ENCODE measurements around the gene PACRG.

The PACRG gene

DNA sequence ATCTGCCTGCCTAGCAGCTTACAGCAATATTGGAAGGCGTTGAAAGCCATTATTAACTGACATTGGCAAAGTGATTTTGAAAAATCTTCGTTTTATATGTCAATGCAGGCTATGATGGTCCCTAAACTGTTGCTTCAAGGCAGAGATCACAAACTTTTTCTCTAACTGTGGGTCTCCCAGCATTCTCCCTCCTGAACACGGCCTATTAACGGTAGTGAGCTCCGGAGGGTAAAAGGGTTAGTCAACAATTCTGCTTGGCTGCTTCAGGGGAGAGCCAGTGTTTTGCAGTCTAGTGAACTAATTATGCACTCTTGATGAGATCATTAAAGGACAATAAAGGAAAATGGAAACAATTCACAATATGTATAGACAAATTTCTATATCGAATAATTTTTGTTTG is 424.9 kb downstream of the PACRG start:
- DNase-seq: no peak

DNA sequence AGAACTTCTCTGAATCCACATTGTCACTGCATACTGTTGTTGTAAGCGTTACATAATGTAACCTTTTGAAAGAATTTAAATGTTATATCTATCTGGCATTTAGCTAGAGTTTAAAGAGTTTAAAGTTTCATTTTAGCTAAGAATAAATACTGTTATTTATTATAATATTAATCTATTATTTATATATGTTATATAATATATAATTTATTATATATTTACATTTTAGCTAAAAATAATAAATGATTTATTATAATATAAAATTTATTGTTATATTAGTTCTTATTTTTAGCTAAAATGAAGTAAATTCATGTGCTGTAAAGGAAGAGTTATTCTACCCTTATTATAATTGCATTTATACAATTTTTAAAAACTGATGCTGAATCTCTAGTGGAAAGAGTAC is 431.3 kb downstream of the PACRG start:
- DNase-seq: no peak

DNA sequence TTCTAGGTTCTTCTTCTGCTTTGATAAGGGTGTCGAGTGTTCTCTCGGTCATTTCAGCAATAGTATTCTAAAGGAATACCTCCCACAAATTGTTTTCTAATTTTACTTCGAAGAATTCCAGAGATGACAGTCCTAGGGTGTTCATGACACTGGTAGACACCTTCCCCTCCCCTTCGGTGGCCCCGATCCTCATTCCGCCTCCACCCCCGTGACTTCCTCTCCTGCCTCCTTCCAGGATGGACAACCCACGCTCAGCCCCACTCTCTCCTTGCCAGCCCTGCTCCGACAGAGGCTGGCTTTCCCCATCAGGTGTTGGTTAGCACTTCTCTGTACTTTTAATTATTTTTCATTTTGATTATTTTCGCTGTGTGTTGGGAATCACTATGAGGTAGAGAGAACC is 431.9 kb downstream of the PACRG start:
- no peak for DNase-seq

DNA sequence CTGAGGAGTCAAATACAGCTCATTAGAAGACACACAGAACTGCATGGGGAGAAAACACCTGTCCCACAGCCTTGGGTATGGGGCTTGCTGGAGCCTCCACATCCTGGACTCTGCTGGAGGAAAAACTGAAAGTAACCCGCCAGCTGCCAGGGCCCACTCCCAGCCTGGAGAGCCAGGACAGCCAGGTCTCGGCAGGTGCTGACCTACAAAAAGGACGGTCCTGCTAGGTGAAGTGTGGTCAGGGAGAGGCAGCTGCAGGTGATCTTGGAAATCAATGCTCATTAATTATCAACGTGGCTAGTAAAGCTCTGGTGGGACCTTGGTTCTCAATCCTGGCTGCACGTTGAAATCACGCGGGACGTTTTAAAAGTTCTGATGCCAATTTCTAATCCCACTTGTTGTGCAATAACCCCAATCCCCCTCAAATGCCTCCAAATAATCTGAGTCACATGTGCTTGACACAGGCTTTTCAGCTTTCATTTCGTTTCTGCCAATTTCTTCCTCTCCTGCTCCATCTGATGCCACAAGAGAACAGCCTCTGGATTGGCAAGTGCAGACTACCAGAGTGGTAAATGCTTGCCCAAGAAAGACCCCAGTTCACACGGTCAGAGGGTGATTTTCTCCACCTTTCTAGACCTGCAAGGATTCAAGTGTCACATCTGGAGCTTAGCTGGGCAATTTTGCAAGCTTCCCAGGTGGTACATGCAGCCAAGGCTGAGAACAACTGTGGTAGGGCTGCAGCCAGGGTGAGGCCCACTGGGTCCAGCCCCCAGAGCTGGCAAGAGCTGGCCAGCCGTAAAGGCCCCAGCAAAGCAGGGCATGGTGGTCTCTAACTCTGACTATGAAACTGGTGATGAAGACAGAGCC is 434.5 kb downstream of the PACRG start:
- no peak for DNase-seq

DNA sequence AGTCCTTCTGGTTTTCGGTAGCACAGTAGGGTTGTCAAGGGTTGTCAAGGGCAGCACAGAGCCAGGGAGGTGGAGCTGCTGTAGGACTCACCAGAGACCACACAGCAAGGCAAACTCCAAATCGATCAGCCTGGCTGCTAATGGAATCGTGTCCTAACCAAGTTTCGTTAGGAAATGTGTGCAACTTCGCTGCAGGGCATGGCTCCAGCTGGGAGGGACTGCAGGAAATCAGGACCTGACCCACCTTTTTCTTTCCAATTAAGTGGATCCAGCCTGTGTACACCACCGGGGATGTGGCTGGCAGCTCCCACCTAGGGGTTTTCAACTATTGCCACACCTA is 435.1 kb downstream of the PACRG start:
- DNase-seq: no peak

DNA sequence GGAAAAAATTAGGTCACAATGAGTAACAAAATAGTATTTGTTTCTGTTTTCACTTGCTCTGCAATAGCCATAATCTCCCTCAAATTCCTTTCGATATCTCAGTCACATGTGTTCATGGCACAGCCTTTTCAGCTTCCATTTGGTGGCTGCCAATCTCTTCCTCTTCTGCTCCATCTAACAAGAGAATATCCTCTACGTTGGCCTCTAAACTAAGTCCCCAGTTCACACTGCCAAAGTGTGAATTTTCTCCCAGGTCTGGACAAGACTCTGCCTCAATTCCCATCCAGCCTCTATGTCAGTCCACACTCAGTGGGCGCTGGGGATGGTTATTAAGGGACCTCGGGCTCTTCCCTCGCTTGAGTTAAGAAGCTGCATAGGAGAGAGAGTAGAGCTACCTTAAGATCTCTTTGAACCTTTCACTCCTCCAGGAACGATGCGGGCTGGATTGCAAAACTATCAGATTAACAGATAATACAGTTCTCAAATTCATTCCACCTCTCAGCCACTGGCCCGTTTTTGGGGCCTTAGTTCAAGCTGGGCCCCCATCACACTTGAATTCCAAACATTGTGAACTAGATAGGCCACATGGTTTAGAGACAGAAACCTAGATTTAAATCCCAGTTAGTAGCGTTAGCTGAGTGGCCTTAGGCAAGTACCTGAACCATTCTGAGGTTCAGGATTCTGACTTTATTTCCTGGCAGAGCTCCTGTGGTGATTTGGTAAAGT is 436.6 kb downstream of the PACRG start:
- DNase-seq: no peak

DNA sequence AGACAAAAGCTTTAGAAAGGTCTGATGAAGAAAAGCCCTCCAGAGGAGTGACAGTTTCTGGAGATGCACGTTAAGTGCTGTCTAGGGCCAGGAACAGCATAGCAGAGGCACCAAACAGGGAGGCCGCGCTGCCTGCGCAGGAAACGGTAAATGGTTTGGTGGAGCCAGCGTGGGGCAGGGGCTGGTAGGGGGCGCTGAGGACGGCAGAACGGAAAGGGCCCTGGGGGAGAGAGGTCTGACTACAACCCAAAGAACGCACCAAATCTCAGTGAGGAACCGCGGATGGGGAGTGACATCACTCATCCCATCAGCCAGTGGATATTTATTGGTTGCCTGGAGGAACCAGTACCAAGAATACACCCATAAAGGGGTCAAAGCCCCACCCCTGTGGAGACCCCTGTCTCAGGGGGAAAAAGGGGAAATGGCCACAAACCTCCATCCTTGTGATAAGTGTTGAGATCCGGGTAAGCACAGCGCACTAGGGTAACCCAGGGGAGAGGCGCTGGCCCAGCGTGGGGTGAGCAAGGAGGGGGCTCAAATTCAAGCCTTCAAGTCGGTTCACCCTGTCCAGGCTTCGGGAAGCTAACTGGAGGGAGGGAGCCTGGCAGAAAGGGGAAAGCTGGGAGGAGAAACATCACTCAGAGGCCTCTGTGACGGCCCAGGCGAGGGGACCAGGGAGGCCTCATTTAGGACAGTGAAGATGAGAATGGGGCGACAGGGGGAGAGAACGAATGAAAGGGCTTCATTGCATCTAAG is 437.6 kb downstream of the PACRG start:
- DNase-seq: no peak

DNA sequence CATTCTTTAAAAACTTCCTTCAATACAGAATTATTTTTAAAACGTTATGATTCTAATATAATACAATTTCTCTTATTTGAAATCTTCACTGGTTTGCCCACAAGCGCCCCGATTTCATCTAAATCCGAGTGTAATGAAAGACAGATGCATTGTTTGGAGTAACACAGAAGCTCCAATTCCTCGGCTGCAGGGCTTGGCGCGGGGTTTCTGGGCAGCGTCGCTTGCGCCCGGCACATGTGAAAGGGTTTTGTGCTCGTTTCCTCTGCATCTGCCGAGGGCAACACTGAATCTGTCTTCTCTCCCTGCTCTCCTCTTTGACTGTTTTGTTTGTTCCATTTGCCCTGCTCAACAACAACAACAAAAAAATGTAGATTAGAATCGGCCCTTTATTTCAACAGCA is 438.1 kb downstream of the PACRG start:
- DNase-seq: peak; percentile 51

DNA sequence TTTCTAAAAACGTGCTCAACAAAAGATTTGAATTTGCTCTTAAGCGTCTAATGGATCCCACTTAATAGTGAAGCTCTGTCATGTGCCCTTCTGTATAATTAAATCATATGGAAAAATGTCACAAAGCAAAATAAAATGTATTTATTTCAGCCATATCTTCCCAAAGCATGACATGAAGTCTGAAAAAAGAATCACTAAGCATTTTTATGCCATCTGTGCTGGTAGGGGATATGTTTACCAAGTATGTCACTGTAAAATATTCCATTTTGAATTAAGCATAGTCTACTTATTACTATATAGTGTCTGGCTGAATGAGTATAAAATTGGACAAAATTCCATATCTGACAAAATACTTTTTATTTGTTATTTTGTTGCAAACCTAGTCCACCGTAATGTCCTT is 438.7 kb downstream of the PACRG start:
- peak; percentile 51 for DNase-seq

DNA sequence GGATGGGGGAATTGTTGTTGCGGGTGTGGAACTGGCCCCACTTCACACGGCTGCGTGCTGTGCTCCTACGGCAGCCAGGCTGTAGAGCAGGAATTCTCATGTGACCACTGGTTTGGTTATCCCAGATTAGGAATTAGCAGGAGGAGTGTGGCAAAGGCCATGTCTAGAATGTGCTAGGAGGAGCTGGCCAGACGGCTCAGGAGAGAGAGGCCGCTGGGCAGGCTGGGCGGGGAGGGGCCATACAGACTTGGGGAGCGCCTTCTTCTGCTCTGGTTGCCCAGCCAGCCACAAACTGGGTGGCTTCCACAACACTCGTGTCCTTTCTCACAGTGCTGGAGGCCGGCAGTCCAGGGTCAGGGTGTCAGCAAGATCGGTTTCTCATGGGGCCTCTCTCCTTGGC is 441.7 kb downstream of the PACRG start:
- no peak for DNase-seq

DNA sequence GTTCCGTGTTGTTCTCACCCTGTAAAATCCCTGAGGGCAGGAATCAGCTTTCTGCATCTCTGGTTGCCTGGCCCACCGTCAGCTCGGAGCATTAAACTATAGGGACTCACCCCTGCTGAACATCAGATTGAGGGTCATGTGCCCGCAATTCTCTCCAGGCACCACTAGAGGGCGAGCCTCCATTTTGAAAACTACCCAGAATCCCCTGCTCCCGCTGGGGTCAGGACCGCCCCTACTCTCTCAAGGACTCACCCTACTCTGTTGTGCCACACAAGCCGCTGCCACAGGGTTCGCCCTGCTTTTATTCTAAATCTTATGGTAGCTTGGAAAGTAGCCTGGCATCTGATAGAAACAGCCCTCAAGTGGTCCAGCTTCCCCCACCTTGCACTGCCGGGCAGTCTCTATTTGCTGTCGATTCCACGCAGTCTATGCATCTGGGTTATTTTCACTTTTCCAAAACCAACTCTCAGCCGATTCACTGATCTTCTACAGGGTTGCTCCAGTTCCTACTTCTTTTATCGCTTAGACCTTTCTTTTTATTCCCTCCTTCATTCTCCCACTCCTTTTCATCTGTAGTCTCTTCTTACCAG is 442.6 kb downstream of the PACRG start:
- no peak for DNase-seq

DNA sequence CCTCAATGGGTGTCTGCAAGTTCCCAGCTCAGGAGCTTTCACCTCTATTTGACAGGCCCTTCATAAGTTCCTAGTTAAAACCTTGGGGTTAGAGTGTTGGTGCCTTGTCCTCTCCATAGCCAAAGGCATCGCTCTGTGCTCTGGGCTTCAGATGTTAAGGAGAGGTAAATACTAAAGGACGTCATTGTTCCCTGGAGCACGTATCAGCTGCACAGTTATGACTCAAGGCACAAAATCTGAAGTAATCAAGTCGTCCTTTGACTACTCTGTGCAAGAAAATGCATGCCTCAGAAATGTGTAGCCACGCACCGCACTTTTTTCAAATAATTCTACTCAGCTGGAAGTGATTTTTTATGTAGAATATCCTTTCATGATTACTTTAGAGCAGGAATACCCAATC is 446.0 kb downstream of the PACRG start:
- no peak for DNase-seq

DNA sequence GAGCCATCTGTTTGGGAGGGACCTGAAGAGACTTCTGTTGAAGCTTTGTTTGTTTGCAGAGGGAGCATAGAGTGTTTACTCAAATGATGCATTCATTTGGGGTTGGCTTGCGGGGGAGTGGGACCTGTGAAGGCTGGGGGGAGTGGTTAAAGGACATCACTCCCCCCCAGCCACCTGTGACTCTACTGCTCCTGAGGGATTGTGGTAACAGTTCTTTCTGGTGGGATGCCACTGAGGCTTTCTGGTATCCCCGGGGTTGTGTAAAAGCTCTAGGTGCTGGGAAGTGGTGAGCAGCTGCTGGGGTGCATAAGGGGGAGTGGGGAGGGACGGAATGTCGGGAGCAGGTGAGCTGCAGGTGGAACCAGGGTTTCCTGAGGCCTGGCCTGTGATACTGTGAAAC is 447.5 kb downstream of the PACRG start:
- DNase-seq: no peak

DNA sequence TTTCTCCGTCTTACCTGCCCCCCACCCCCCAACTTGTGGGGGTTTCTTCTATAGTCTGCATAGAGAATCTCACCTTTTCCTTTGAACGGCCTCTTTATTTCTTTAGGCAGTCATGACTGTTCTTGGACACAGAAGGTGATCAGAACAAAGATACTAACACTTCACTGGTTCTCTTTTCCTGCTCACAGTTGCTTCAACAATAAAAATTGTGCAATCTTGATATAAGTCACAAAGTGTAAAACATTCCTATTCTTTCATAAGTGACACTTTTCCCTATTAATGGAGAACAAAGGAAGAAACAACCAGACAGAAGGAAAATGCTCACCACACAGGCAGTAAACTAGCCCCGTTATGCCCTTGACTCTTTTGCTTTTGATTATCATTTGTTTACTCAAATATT is 448.3 kb downstream of the PACRG start:
- no peak for DNase-seq

DNA sequence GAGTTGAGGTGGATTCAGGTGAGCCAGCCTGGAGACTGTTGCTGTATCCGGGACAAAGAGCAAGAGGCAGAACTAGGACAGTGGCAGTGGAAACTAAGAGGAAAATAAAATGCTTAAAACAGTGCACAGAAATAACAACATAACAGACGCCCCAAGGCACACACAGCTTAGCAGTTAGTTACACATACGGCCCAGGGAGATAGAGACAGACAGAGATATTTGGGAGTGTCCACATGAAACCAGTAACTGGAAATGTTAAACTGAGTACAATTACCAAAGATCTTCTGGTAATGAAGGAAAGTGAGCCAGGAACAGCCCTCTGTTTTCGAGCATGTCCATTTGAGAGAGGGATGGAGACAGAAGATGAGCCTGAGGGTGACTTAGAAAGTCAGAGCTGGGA is 449.2 kb downstream of the PACRG start:
- no peak for DNase-seq

DNA sequence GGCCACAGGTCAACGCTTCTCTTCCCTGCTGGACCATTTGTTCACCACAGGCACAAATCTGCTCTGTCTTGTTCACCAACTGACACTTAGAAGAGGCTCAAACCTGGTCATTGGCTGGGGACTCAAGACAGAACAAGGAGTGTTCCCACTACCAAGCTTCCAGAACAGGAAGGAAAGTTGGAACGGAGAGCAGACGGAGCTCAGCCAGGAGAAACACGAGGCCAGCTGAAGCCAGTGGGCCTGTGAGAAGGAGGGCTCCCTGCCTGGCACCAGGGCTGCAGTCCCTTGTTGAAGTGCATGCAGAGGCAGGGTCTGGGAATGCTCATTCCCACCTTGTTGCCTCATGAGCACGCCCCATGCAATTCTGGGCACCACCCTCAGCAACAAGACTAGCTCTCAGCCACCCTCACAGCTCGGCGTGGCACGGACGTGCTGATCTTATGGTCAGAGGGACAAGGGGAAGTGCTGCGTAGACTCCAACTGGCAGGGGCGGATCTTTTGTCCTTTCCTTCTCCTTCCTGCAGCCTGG is 450.2 kb downstream of the PACRG start:
- no peak for DNase-seq

DNA sequence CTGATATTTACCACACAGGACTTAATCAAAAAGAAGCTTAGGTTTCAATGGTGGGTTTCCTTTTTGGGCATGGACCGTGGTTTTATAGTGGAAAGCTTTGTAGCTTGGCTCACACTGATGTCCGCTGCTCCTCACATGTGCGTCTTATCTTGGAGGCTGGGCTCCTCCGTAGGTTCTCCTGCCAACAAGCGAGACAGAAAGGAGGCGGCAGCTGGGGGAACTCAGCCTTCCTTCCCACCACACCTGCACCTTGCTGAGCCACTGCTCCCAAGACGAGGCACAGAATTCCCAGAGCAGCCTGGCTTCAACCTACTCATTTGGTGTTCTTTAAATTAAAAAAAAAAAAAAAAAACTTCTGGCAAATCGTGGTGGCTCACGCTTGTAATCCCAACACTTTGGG is 451.3 kb downstream of the PACRG start:
- DNase-seq: no peak

DNA sequence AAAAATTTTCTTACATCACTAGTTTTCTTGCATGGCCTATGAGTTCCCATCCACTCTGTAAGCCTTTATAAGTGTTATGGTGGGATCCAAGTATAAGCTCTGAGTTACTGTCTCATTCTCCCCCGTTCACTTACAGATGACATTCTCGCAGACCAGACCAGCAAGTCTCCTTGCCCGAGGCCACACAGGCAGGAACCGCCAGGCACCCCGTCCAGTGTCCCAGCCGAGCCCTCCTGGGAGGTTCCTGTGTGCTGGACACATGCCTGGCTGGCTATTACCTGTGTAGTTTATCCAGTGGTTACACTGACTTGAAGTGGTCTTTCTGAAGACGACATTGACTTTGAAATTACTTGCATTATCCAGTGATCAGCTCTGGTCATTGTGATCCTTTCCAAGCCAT is 451.9 kb downstream of the PACRG start:
- DNase-seq: no peak

DNA sequence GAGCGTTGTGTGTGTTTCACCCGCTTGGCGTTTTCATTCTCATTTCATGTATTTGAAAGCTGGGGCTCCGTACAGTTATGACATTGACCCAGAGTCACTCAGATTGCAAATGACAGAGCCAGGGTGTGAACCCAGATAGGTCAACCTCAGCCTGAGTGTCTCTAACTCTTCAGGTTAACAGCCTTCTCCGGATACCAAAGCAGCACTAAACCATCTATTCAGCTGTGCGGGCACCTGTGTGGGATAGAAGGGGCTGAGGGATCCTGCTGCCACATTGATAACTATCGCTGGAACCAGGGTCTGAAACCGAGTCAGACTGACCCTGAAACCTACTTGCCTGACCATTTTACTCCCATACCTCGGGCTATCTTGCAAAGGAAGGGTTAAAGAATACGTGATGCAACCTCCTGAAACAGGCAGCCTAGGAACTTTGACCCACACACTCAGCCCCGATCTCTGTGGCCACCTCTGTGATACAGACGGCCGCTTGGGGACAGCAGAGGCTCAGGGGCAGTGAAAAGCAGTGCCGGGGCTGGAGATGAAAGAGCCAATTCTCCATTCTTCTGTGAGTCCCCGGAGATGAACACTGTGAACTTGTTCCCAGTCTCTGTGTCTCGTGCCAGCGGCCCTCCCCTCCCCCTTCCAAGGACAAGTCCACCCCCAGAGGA is 453.2 kb downstream of the PACRG start:
- no peak for DNase-seq

DNA sequence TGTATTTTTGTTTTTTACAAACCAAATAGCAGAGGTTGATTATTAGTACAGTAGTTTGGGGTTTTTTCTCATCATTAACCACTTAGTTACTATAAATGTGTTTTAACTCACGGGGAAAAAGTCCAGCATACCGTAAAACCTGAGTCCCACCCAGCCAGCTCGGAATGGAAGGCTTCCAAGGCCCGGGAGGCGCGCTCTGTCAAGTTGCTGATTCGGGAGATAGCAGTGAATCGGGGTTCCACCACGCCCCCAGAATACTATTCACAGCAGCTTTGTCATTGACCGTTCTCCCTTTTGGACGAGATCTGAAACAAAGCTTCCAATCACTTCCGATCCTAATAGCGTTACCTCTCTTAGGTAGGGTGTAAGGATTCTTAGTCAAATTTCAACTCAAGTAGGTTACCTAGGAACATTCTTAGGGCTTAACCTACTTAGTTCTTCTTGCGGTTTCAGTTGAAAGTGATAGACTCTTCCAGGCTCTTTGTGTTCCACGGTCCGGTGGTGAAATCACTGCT is 453.9 kb downstream of the PACRG start:
- no peak for DNase-seq

DNA sequence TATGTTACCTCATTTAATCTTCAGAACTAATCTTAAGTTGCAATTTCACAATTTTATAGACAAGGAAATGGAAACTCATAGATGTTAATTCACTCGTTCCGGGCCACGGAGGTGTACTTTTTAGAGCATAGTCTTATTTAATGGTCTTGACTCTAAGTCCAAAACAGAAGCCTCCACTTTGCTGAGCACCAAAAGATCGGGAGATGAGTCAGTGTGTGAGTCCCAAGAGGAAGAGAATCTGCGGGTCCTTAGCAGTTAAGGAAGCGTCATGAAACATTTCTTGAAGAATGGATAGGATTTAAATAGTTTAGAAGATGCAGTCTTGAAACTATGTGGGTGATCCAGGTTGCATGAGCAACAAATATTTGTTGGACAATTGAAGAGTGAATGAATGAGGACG is 454.9 kb downstream of the PACRG start:
- no peak for DNase-seq

DNA sequence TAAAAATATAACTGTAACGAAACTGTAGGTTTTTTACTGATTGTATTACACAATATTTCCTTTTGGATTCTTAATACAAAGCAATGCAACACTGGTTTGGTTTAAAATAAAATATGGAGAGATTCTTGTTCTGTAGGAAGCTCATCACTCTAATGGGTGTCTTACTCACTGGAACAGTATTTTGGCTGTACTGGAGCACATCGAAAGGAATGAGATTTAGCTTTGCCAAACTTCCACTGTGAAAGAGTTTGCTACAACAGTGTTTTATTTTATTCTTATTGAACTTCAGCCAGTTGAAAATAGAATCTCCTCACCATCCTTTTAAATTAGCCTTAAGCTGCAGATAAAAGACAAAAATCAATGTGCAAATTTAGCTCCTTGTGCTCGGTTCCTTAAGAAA is 456.0 kb downstream of the PACRG start:
- no peak for DNase-seq

DNA sequence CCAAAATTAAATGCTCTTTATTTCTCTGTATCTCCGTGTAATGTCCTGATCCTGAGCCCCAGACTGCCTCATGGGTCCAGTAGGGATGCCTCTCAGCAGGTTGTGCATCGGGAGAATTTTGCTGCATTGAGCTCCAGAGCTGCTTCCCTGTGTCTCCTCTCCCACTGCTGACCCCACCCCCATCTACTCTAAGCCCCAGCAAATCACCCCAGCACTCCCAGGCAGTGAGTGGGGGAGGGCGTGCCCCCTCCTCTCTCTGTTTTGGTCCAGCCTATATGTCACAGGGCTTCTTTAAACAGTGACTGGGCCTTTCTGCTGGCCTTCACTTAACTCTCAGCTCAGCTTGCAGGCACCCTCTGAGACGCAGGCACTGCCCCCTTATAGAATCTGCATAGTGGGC is 458.0 kb downstream of the PACRG start:
- no peak for DNase-seq
